ENCODE results near the gene FAM83C.

FAM83C gene

DNA sequence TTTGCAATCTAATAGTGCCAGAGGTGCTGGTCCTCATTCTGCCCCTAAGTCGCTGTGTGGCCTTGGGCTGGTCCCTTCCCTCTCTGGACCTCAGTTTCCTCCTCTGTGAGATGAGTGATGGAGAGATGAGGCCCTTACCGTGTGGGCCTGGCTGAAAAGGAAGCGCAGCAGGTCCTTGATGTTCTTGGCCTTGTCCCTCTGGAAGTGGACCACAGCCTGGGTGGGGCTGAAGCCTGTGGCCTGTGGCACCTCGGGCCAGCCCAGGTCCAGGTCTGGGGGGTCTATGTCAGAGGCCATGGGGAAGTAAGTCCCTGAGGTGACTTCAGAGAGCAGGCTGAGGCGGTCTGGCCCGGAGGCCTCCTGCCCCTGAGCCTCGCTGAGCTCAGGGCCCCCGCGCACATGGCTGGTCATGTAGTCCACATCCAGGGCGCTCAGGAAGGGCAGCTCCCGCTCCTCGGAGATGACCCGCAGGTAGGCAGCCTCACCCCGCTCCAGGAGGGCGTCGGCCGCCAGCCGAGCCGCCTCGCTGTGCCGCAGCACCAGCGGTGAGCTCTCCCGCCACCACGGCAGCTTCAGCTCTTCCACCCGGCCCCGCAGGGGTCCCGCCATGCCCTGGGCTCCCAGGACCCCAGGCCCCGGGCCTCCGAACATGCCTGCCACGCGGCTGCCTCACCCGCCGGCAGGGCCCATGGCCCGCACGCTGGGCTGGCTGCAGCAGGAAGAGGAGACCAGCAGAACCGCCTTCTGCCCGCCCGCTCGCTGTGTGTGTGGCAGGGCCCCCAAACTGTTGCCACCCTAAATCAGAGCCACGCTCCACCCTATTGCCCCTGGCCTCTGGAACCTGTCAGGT lies at the start of gene FAM83C:
Gene FAM83C, minus strand, starts transcription at position 772 of the 850 bp plus-strand sequence. Its CDS starts 121 bp downstream, at position 651.
- no peak for DNase-seq

DNA sequence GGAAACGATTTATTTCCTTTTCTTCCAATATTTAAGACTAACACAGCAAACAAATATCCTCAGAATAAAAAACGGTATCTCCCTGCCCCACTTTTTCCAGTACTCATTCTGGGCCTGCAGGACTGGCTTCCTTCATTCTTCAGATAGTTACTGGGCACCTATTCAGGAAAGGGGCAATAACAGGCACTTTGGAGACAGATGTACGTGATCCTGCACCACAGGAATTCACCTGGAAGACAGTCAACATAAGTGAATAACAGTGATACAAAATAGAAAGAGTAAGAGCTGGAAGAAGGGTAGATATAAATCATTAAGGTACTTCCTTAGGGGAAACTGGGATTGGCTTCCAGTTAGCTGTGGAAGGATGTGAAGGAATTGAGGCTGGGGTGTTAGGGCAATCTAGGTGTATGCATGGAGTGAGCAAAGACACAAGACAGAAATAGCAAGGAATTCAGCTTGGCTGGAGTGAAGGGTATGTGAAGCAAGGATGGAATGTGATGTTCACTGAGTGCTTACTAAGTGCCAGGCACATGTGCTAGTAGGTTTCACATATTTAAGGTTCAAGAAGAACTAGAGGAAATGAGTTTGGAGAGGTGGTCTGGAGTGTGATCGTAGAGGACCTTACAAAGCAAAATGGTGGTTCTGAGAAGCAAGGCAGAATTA lies 49.3 kb upstream of the FAM83C start:
- DNase-seq: no peak

DNA sequence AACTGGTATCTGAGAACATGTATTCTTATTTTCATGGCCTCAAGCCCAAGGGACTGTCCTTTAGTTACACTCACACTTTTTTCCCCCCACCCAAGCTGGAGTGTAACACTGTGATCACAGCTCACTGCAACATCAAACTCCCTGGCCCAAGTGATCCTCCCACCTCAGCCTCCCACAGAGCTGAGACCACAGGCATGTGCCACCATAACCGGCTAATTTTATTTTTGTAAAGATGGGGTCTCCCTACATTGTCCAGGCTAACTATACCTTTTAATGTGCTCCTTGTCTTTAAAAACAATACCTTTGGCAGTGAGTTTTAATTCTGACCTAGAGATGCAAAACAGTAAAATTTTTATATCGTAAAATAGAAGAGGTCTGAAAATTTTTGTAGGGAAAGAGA lies 48.2 kb upstream of the FAM83C start:
- DNase-seq: no peak

- no peak for DNase-seq
Measured at GRCh38 chr20:35339636-35340035, 47.4 kb upstream of the FAM83C start.

DNA sequence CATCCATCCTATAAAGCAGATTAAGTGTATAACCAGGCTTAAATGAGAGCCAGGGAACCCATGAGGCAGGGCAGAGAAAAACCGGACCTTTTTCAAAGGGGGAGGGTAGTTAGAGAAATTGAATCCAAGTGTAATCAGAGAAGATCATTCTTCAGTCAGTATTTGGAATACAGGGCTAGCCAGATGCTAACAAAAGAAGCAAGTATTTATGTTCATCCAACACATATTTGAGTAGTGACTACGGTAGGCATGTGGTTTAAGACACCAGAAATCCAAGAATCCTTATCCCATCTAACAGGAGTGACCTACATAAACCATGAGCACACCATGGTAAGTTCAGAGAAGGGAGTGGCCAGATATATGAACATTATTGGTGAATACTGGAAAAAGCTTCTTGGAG lies 46.8 kb upstream of the FAM83C start:
- no peak for DNase-seq

- DNase-seq: no peak
Measured at GRCh38 chr20:35334311-35335101, 42.3 kb upstream of the FAM83C start.

- no peak for DNase-seq
Measured at GRCh38 chr20:35333606-35334005, 41.4 kb upstream of the FAM83C start.

DNA sequence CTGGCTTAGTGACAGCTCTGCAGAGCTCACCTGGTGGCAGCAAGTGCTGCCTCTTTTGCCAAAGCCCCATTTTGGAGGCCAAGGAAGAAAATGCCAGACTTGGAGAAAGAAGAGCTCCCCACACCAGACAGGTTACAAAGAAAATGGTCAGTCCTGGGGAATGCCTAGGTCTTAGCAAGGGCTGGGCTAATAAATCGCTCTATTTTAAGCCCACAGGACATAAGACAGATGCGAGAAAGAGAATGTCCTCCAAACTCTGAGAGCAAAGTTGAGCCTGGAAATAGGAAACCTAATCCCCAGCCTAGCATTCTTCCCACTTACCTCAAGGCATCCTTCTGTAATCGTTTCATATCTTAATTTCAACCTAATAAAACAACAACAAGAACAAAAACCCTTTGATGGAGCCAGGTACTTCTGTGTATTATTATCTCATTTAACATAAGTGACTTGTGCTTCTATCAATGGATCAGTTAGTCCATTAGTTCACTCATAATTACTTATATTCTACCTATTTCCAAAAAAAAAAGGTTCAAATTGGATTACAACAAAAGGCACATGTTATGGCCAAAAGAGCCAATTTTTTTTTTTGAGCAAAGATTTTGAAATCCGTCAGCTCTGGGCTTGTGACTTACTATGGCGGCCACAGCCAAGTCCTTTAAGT lies 40.4 kb upstream of the FAM83C start:
- no peak for DNase-seq

GRCh38 chr20:35329435-35330139 lies 37.4 kb upstream of the FAM83C start:
- DNase-seq: peak in 1 of 56 donors; percentile 5

- no peak for DNase-seq
Measured at GRCh38 chr20:35328689-35329088, 36.5 kb upstream of the FAM83C start.

DNA sequence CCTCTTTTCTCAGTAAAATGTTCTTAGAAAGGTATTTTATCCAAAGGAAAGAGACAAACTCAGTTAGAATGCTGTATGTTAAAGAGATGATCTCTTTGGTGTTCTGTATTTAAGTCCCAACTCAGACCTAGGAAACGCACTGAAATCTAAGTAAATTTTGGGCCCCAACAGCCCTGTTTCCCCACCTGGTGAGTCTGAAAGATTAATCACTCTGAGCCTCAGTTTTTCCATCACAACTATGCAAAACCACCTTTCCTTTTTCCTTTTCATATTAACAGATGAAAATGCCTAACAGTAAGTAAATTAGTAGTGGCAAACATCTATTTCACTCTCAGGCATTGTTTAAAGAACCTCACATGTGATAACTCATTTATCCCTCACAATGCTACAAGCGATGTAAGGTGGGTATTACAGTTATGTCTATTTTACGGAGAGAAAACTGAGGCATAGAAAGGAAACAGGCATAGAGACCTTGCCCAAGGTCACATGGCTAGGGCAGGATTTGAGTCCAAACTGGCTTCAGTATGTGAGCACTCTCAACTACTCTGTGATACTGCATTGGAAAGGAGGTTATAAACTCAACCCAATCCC lies 36.0 kb upstream of the FAM83C start:
- DNase-seq: no peak

GRCh38 chr20:35327074-35327976 lies 35.1 kb upstream of the FAM83C start:
- no peak for DNase-seq

DNA sequence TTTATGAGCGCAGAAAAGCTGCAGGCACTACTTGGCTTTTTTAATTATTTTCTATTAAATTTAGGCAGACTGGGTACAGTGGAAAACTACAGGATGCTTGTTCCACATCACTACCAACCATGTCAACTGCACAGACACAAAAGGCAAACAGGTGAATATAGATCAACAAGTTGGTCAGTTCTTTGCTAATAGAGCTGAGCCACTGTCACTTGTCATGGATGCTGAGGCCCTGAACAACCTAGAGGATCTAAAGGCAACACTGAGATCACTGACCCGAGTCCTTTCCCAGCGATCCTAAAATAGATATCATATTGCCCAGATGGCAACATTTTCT lies 34.5 kb upstream of the FAM83C start:
- DNase-seq: no peak

- DNase-seq: peak in 8 of 56 donors; percentile 4 to 22 (median 7)
Measured at GRCh38 chr20:35326021-35326739, 34.0 kb upstream of the FAM83C start.

- DNase-seq: no peak
Measured at GRCh38 chr20:35325401-35325800, 33.2 kb upstream of the FAM83C start.

GRCh38 chr20:35320396-35321126 lies 28.3 kb upstream of the FAM83C start:
- no peak for DNase-seq

- DNase-seq: no peak
Measured at GRCh38 chr20:35319871-35320197, 27.6 kb upstream of the FAM83C start.

All from nucleus accumbens (tissue), 56 donors.